Astrocyte (in vitro differentiated cells and primary cell): ENCODE measurements around the gene PHF14. TPM values are rescaled to one million over a fixed set of nuclear protein-coding genes. Genes with fewer than 3 reads are reported as not detected.

Experiments used
- DNase-seq: peaks from one replicate; pipeline ENCODE4 v3.0.0-alpha.2; 2010; ENCODE audit warnings: low read depth
- FAIRE-seq: peaks from 2 replicates; lab custom pipeline; 2011; peaks lifted over from hg19 to GRCh38; lab: Jason Lieb, UNC
- H2AFZ ChIP-seq: 2 replicates; pipeline ENCODE4 v1.6.0; 2012; ENCODE audit warnings: low read depth, low read length, inconsistent platforms
- H3K27ac ChIP-seq: 2 replicates; pipeline ENCODE4 v1.5.1; 2011; ENCODE audit warnings: low read depth, low read length, inconsistent platforms
- H3K27me3 ChIP-seq: 2 replicates; pipeline ENCODE4 v1.6.0; 2011; ENCODE audit warnings: low read length, inconsistent platforms; ENCODE audit not compliant: insufficient read depth
- H3K36me3 ChIP-seq: 2 replicates; pipeline ENCODE4 v1.5.1; 2011; ENCODE audit warnings: low read length, inconsistent platforms; ENCODE audit not compliant: insufficient read depth
- H3K4me1 ChIP-seq: 2 replicates; pipeline ENCODE4 v1.5.1; 2011; ENCODE audit warnings: low read length, inconsistent platforms; ENCODE audit not compliant: insufficient read depth
- H3K4me2 ChIP-seq: 2 replicates; pipeline ENCODE4 v1.6.0; 2012; ENCODE audit warnings: low read length, inconsistent platforms
- H3K4me3 ChIP-seq: 2 replicates; pipeline ENCODE4 v1.5.1; 2011; ENCODE audit warnings: low read depth, mild to moderate bottlenecking, low read length, inconsistent platforms; ENCODE audit not compliant: insufficient read depth
- H3K79me2 ChIP-seq: 2 replicates; pipeline ENCODE4 v1.6.0; 2012; ENCODE audit warnings: mild to moderate bottlenecking, low read length, inconsistent platforms; ENCODE audit not compliant: insufficient read depth
- H3K9ac ChIP-seq: 2 replicates; pipeline ENCODE4 v1.6.0; 2012; ENCODE audit warnings: mild to moderate bottlenecking, low read length, inconsistent platforms
- H3K9me3 ChIP-seq: 2 replicates; pipeline ENCODE4 v1.5.1; 2012; ENCODE audit warnings: low read depth, mild to moderate bottlenecking, low read length, inconsistent platforms; ENCODE audit not compliant: insufficient read depth
- H4K20me1 ChIP-seq: 2 replicates; pipeline ENCODE4 v1.6.0; 2012; ENCODE audit warnings: low read length, inconsistent platforms; ENCODE audit not compliant: insufficient read depth
- H3K27ac Mint-ChIP-seq: one replicate; pipeline ENCODE4 v1.8.0; 2021; ENCODE audit warnings: mild to moderate bottlenecking, mixed read lengths; ENCODE audit not compliant: unreplicated experiment
- H3K27me3 Mint-ChIP-seq: one replicate; pipeline ENCODE4 v1.8.0; 2021; ENCODE audit warnings: low read depth, mixed read lengths; ENCODE audit not compliant: unreplicated experiment
- H3K36me3 Mint-ChIP-seq: one replicate; pipeline ENCODE4 v1.8.0; 2021; ENCODE audit warnings: low read depth, mixed read lengths; ENCODE audit not compliant: unreplicated experiment
- H3K4me1 Mint-ChIP-seq: one replicate; pipeline ENCODE4 v1.8.0; 2021; ENCODE audit warnings: low read depth, mixed read lengths; ENCODE audit not compliant: unreplicated experiment
- H3K4me3 Mint-ChIP-seq: one replicate; pipeline ENCODE4 v1.8.0; 2021; ENCODE audit warnings: mild to moderate bottlenecking, moderate library complexity, mixed read lengths; ENCODE audit not compliant: unreplicated experiment
- H3K9me3 Mint-ChIP-seq: one replicate; pipeline ENCODE4 v1.8.0; 2021; ENCODE audit warnings: mild to moderate bottlenecking, mixed read lengths; ENCODE audit not compliant: unreplicated experiment
- CTCF ChIP-seq: IDR thresholded peaks from 2 replicates; pipeline ENCODE4 v1.5.1; 2011; ENCODE audit warnings: low read depth, mild to moderate bottlenecking, inconsistent platforms, low read length, moderate library complexity; ENCODE audit not compliant: insufficient read depth
- EZH2 ChIP-seq: IDR thresholded peaks from 2 replicates; pipeline ENCODE4 v1.6.1; 2012; ENCODE audit warnings: mild to moderate bottlenecking, low read length, inconsistent platforms; ENCODE audit not compliant: insufficient read depth
- total RNA-seq: library from RNA; stranded (reverse); gene quantifications from 2 replicates; pipeline ENCODE4 v1.2.1, GENCODE V29; 2021

Gene PHF14
- total RNA-seq, 1 donor from 2014 or later, result 28.8 TPM

- H3K36me3 ChIP-seq, result no peaks in the 10 kb centered on the region
- no peak overlapping the region for H3K9ac ChIP-seq
- H3K4me2 ChIP-seq, result no peak overlapping the region
- FAIRE-seq (no peak), DNase-seq (no peak)
- Mint-ChIP-seq H3K36me3 (no peaks in the 10 kb centered on the region), H3K9me3 (no peaks in the 10 kb centered on the region), H3K27ac (no peak overlapping the region), H3K27me3 (no peaks in the 10 kb centered on the region), H3K4me1 (peaks cover 2% of the 10 kb centered on the region), H3K4me3 (no peak overlapping the region)
- TF ChIP-seq CTCF (no peak), EZH2 (no peak)
- H3K4me3 ChIP-seq, result no peak overlapping the region
- no peak overlapping the region for H2AFZ ChIP-seq
- H3K9me3 ChIP-seq, result no peaks in the 10 kb centered on the region
- H3K79me2 ChIP-seq, result no peaks in the 10 kb centered on the region
- H3K27me3 ChIP-seq, result no peaks in the 10 kb centered on the region
- H3K4me1 ChIP-seq, result no peaks in the 10 kb centered on the region
- H3K27ac ChIP-seq, result no peak overlapping the region
- no peaks in the 10 kb centered on the region for H4K20me1 ChIP-seq
Observed at GRCh38 chr7:11175371-11175770, 201.7 kb downstream of the PHF14 start.

- Histone ChIP-seq H3K9ac (no peak overlapping the region), H3K27ac (no peak overlapping the region), H3K79me2 (no peaks in the 10 kb centered on the region), H3K27me3 (no peaks in the 10 kb centered on the region), H3K36me3 (no peaks in the 10 kb centered on the region), H3K4me2 (no peak overlapping the region), H2AFZ (no peak overlapping the region), H3K4me1 (no peaks in the 10 kb centered on the region), H4K20me1 (no peaks in the 10 kb centered on the region), H3K9me3 (no peaks in the 10 kb centered on the region), H3K4me3 (no peak overlapping the region)
- Mint-ChIP-seq H3K4me3 (no peak overlapping the region), H3K36me3 (no peaks in the 10 kb centered on the region), H3K27me3 (no peaks in the 10 kb centered on the region), H3K4me1 (peaks cover 2% of the 10 kb centered on the region), H3K27ac (no peak overlapping the region), H3K9me3 (no peaks in the 10 kb centered on the region)
- FAIRE-seq (no peak), DNase-seq (no peak)
- TF ChIP-seq EZH2, result no peak
- TF ChIP-seq CTCF, result no peak
Observed at GRCh38 chr7:11175887-11176286, 202.2 kb downstream of the PHF14 start.

- Mint-ChIP-seq H3K9me3 (no peaks in the 10 kb centered on the region), H3K27ac (no peak overlapping the region), H3K36me3 (no peaks in the 10 kb centered on the region), H3K4me1 (peaks cover 2% of the 10 kb centered on the region), H3K27me3 (no peaks in the 10 kb centered on the region), H3K4me3 (no peak overlapping the region)
- Histone ChIP-seq H3K27me3 (no peaks in the 10 kb centered on the region), H3K4me3 (no peak overlapping the region), H4K20me1 (no peaks in the 10 kb centered on the region), H3K4me1 (no peaks in the 10 kb centered on the region), H3K4me2 (no peak overlapping the region), H3K36me3 (no peaks in the 10 kb centered on the region), H2AFZ (no peak overlapping the region), H3K9me3 (no peaks in the 10 kb centered on the region), H3K27ac (no peak overlapping the region), H3K9ac (no peak overlapping the region), H3K79me2 (no peaks in the 10 kb centered on the region)
- FAIRE-seq, result no peak
- DNase-seq, result no peak
- TF ChIP-seq EZH2, result no peak
- TF ChIP-seq CTCF, result no peak
Observed at GRCh38 chr7:11176985-11177555, 203.4 kb downstream of the PHF14 start.
